ENCODE results near the gene NGEF. TPM values are rescaled to one million over a fixed set of nuclear protein-coding genes. Genes with fewer than 3 reads are reported as not detected.

Gene NGEF
- total RNA-seq, 1 experiment from 2014 or later = 1.9 TPM

- Histone ChIP-seq H4K20me1 (ENCODE audit: control insufficient read depth, insufficient read depth, insufficient read length) (no peaks in the 10 kb centered on the region), H3K23me2 (ENCODE audit: insufficient read length, low read depth, low read length, poor library complexity, severe bottlenecking) (peaks cover 7% of the 10 kb centered on the region), H2BK12ac (ENCODE audit: insufficient read length, low read depth, low read length) (no peak overlapping the region), H3K23ac (ENCODE audit: insufficient read length, low read depth, low read length) (no peak overlapping the region), H3K14ac (ENCODE audit: insufficient read depth, low read length) (no peak overlapping the region), H2BK20ac (ENCODE audit: low read depth, low read length, poor library complexity, severe bottlenecking) (no peak overlapping the region), H3K9ac (ENCODE audit: extremely low read depth, insufficient read length, low read length) (no peak overlapping the region), H2BK120ac (ENCODE audit: low read depth, low read length, poor library complexity, severe bottlenecking) (no peak overlapping the region), H2BK5ac (ENCODE audit: insufficient read length, low read length) (no peak overlapping the region), H3T11ph (ENCODE audit: low read length) (no peak overlapping the region), H3K27ac (ENCODE audit: insufficient read length, low read depth, low read length) (no peak overlapping the region), H3K9me3 (ENCODE audit: control insufficient read depth, low read depth, low read length) (no peaks in the 10 kb centered on the region), H3K79me2 (ENCODE audit: insufficient read depth, low read length) (no peaks in the 10 kb centered on the region), H2AK5ac (ENCODE audit: insufficient read length, low read length) (no peak overlapping the region), H3K4me2 (ENCODE audit: insufficient read depth, insufficient read length, low read length) (no peak overlapping the region), H3K79me1 (ENCODE audit: insufficient read depth, low read depth, low read length, poor library complexity, severe bottlenecking) (no peaks in the 10 kb centered on the region), H3K18ac (ENCODE audit: insufficient read length, low read depth, low read length) (no peak overlapping the region), H3K4ac (ENCODE audit: low read depth, low read length) (no peak overlapping the region), H3K27me3 (ENCODE audit: insufficient read depth, low read length) (peaks cover 8% of the 10 kb centered on the region; the same call in 1 of the 2 replicates), H3K4me1 (ENCODE audit: insufficient read depth, low read length) (no peaks in the 10 kb centered on the region), H4K8ac (replicated peaks; ENCODE audit: insufficient read length, low read depth, low read length) (no peak overlapping the region), H2BK15ac (ENCODE audit: low read depth, low read length) (no peak overlapping the region), H4K5ac (ENCODE audit: insufficient read length, low read depth, low read length) (no peak overlapping the region), H2AFZ (ENCODE audit: low read length) (no peak overlapping the region), H4K91ac (ENCODE audit: insufficient read length, low read depth, low read length) (no peak overlapping the region), H3K56ac (ENCODE audit: insufficient read length, low read depth, low read length) (no peak overlapping the region)
- no peak for DNase-seq
- H3K4me3 Mint-ChIP-seq = no peak overlapping the region
- no peaks in the 10 kb centered on the region; a peak in 2 of 7 replicates for H3K36me3 Mint-ChIP-seq (ENCODE audit: insufficient read depth in 1 of 3, low read depth in 3 of 3)
- peak overlapping the region in 1 of 3 experiments; percentile 11; a peak in 2 of 7 replicates for H3K27ac Mint-ChIP-seq
- H3K4me1 Mint-ChIP-seq = peaks cover 0 to 3% of the 10 kb centered on the region in 2 experiments; a peak in 1 of 4 replicates
- no peaks in the 10 kb centered on the region for H3K9me3 Mint-ChIP-seq
- no peak for TF ChIP-seq CTCF (conservative IDR thresholded peaks at IDR 0.05)
- H3K27me3 Mint-ChIP-seq (ENCODE audit: low read depth) = peaks cover 30% of the 10 kb centered on the region
- no CpG with 5 or more reads among the region's 21 CpGs for WGBS (ENCODE audit: extremely low coverage, insufficient read length, low lambda C conversion rate)
Observed at GRCh38 chr2:232879618-232880494, 133.2 kb downstream of the NGEF start.

Measured in H9 (cell line).